SH-SY5Y (cell line): Measurements from ENCODE around the gene LY86.

Experiments used
- GATA2 ChIP-seq: IDR thresholded peaks from 2 replicates; pipeline ENCODE4 v1.6.1; 2011; ENCODE audit warnings: mild to moderate bottlenecking, low read depth, low read length
- GATA3 ChIP-seq: IDR thresholded peaks from 2 replicates; pipeline ENCODE4 v1.6.1; 2011; ENCODE audit warnings: low read depth, mild to moderate bottlenecking, low read length, moderate library complexity

LY86 gene

GRCh38 chr6:6639572-6639971 lies 51.1 kb downstream of the LY86 start:
- TF ChIP-seq GATA2: no peak
- no peak for TF ChIP-seq GATA3

- TF ChIP-seq GATA3 (no peak), GATA2 (no peak)
These were observed 52.4 kb downstream of the LY86 start for GRCh38 chr6:6640926-6641325.

DNA sequence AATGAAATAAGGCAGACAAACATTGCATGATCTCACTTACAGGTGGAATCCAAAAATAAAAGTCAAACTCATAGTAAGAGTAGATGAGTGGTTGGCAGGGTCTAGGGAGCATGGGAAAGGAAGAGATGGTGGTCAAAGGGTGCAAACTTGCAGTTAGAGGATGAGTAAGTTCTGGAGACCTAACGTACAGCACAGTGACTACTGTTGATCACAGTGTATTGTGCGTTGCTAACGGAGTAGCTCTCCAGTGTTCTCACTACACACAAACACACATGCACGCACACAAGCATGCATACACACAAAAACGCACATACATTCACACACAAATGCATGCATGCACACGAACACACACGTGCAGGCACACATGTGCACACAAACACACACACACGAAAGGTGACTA lies 54.9 kb downstream of the LY86 start:
- no peak for TF ChIP-seq GATA3
- TF ChIP-seq GATA2: no peak

- TF ChIP-seq GATA3 (no peak), GATA2 (no peak)
These were observed 56.9 kb downstream of the LY86 start for GRCh38 chr6:6645261-6645917.

DNA sequence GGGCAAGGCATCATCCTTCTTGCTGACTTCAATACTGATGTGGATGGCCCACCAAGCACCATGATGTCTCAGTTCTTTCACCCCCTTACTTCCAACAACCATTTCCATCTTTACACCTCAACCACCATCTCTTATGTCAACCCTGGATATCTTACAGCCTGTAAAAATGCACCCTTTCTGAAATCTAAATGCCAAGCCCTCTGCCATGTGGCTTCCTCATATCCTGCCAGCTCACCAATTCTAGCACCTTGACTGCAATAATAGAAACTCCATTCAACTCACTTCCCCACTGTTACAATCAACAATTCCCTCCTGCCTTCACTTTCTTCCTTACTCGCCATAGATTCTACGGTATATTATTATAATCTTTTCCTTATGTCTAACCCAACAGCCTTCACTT lies 57.9 kb downstream of the LY86 start:
- no peak for TF ChIP-seq GATA3
- no peak for TF ChIP-seq GATA2

DNA sequence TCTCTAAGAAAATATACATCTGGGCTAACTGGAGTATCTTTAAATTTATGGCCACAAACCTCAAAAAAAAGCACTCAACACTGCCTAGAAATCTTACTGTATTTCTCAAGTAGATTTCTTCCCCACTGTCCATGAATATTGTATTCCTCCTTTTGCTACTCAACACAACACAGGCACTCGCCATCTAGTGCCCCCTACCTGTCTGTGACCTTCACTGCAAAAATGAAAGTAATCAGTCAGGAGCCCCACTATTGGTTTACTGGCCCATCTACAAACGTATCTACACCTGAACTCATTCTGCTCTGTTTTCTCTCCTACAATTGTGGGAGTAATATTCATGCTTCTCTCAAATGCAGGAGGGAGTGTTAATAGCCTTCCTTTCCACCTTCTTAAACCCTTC lies 58.3 kb downstream of the LY86 start:
- TF ChIP-seq GATA2: no peak
- no peak for TF ChIP-seq GATA3

- no peak for TF ChIP-seq GATA3
- no peak for TF ChIP-seq GATA2
These were observed 60.3 kb downstream of the LY86 start for GRCh38 chr6:6648692-6649343.

GRCh38 chr6:6649824-6650349 lies 61.4 kb downstream of the LY86 start:
- TF ChIP-seq GATA2 (no peak), GATA3 (no peak)

GRCh38 chr6:6650839-6651238 lies 62.3 kb downstream of the LY86 start:
- no peak for TF ChIP-seq GATA3
- TF ChIP-seq GATA2: no peak

DNA sequence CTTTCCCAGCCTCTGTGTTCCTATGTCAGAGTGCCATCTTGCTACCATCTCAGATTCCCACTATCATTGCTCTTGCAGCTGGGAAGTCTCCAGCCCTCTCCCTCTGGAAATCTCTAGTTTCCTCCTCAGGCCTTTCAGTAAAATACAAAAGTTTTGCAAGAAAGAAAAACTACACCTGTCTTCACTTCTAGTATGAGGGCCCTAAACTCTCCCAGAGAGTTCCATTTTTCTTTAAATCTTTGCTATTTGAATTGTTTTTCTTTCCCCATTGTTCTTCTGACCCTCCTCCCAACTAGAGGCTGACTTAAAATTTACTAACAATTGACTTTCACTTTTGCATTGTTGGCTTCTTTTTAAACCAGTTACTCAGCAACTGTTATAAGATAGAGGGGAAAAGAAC lies 62.8 kb downstream of the LY86 start:
- TF ChIP-seq GATA2: no peak
- no peak for TF ChIP-seq GATA3

GRCh38 chr6:6652932-6653331 lies 64.4 kb downstream of the LY86 start:
- TF ChIP-seq GATA2 (no peak), GATA3 (no peak)

GRCh38 chr6:6654599-6655575 lies 66.4 kb downstream of the LY86 start:
- no peak for TF ChIP-seq GATA2
- TF ChIP-seq GATA3: no peak

- TF ChIP-seq GATA3: no peak
- no peak for TF ChIP-seq GATA2
These were observed 67.3 kb downstream of the LY86 start for GRCh38 chr6:6655805-6656251.

DNA sequence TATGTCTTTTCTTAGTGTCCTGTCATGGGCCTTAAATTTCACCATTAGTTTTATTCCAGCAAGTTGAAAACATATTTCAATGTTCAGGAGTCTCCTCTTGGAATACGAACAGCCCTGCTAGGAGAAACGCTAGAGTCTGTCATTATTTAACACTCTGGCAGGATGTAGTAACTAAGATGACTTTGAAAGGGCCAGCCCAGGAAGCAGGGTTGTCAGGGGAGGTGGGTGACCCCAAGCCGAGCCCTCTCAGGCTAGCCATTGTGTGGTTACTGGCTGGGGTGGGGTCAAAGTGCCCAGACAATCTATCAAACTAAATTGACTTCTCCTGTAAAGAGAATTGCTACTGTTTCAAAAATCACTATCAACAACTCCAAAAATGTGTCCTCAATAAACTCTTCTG lies 67.8 kb downstream of the LY86 start:
- no peak for TF ChIP-seq GATA2
- TF ChIP-seq GATA3: no peak
